Transverse colon (tissue), 4 donors: Measurements from ENCODE around the gene VPS8.

Experiments used
- EP300 ChIP-seq: sonication (generic); formaldehyde crosslinking; IDR thresholded peaks from one replicate; pipeline ENCODE4 v1.6.1; 2017; ENCODE audit warnings: antibody characterized with exemption, low read depth
- POLR2A ChIP-seq: fragments of 450-650 bp; IDR thresholded peaks from one replicate; pipeline ENCODE4 v1.6.1; 2016; ENCODE audit warnings: antibody characterized with exemption, mild to moderate bottlenecking, moderate library complexity
- POLR2AphosphoS5 ChIP-seq, 3 donors: sonication (generic); formaldehyde crosslinking; IDR thresholded peaks; one replicate each; pipeline ENCODE4 v1.6.1; 2016; ENCODE audit warnings: antibody characterized with exemption in 3 of 3
- TF ChIP-seq, protein P1 (sequence below), 5 experiments: fragments of 200-600 bp in 3 of 5; fragments of 450-650 bp in 2 of 5; sonication (generic) in 3 of 5; IDR thresholded peaks; 1 replicate in 2 of 5; 2 replicates in 3 of 5; pipeline ENCODE4 v1.5.1; 2016 to 2017; ENCODE audit warnings: antibody characterized with exemption in 5 of 5, inconsistent platforms in 3 of 5, mild to moderate bottlenecking in 2 of 5, moderate library complexity in 1 of 5

DNA sequence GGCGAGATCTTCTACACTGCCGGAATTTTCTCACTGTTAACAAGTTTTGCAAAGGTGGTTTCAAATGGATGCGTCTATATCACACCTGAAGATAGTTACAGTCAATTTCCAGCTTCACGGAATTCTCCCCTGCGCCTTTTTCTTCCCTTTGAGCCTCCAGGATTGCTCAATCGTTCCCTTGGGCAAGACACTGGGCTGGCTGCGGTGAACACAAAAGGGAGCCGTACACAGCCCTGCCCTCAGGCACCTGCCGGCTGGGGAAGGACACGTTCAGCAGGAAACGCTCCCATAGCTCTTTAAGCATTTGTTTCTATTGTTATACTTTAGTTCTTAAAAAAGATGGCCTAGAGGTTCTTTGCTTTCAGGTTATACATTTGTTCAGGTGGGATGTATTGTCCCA is 255.2 kb downstream of the VPS8 start:
- TF ChIP-seq, protein P1, sequence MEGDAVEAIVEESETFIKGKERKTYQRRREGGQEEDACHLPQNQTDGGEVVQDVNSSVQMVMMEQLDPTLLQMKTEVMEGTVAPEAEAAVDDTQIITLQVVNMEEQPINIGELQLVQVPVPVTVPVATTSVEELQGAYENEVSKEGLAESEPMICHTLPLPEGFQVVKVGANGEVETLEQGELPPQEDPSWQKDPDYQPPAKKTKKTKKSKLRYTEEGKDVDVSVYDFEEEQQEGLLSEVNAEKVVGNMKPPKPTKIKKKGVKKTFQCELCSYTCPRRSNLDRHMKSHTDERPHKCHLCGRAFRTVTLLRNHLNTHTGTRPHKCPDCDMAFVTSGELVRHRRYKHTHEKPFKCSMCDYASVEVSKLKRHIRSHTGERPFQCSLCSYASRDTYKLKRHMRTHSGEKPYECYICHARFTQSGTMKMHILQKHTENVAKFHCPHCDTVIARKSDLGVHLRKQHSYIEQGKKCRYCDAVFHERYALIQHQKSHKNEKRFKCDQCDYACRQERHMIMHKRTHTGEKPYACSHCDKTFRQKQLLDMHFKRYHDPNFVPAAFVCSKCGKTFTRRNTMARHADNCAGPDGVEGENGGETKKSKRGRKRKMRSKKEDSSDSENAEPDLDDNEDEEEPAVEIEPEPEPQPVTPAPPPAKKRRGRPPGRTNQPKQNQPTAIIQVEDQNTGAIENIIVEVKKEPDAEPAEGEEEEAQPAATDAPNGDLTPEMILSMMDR (IDR thresholded peaks at IDR 0.05) = no peak
- TF ChIP-seq POLR2A (no peak), POLR2AphosphoS5 (IDR thresholded peaks at IDR 0.05) (no peak), EP300 (no peak)
